Forelimb muscle (tissue), 1 donor: ENCODE data around the gene C1QTNF4. TPM values are rescaled to one million over a fixed set of nuclear protein-coding genes. Genes with fewer than 3 reads are reported as not detected.

Experiments
- polyA plus RNA-seq: library from polyadenylated mRNA; unstranded; fragments of 120-200 nt; gene quantifications from one replicate; pipeline ENCODE4 v1.2.1, GENCODE V29; 2013; ENCODE audit not compliant: insufficient read length

Gene C1QTNF4
- polyA plus RNA-seq, 1 donor = 9.1 TPM

Other genes starting within 250 kb of the C1QTNF4 start
- gene MYBPC3, start 241.7 kb downstream of the C1QTNF4 start, polyA plus RNA-seq = 0.75 TPM
- gene SPI1, start 215.9 kb downstream of the C1QTNF4 start, polyA plus RNA-seq = 6.7 TPM
- 35.3 TPM for gene SLC39A13, start 185.8 kb downstream of the C1QTNF4 start, polyA plus RNA-seq
- gene PSMC3, start 168.0 kb downstream of the C1QTNF4 start, polyA plus RNA-seq = 123 TPM
- gene RAPSN, start 145.3 kb downstream of the C1QTNF4 start, polyA plus RNA-seq = 93.1 TPM
- gene CELF1, start 41.3 kb downstream of the C1QTNF4 start, polyA plus RNA-seq = 68.6 TPM
- gene PTPMT1, start 28.8 kb downstream of the C1QTNF4 start, polyA plus RNA-seq = 27.1 TPM
- gene KBTBD4, start 15.4 kb downstream of the C1QTNF4 start, polyA plus RNA-seq = 12.8 TPM
- 95.7 TPM for gene NDUFS3, start 15.3 kb downstream of the C1QTNF4 start, polyA plus RNA-seq
- 2.6 TPM for gene FAM180B, start 7.7 kb downstream of the C1QTNF4 start, polyA plus RNA-seq
- gene MTCH2, start 48.1 kb upstream of the C1QTNF4 start, polyA plus RNA-seq = 76.6 TPM
- gene AGBL2, start 121.0 kb upstream of the C1QTNF4 start, polyA plus RNA-seq = 0.47 TPM
- gene FNBP4, start 172.9 kb upstream of the C1QTNF4 start, polyA plus RNA-seq = 101 TPM